Keratinocyte (primary cell): ENCODE measurements around the gene LYSMD2.

Experiments used
- CTCF ChIP-seq, 3 experiments: IDR thresholded peaks in 1 of 3; conservative IDR thresholded peaks in 1 of 3; optimal IDR thresholded peaks in 1 of 3; 2 replicates in 2 of 3; 3 replicates in 1 of 3; pipeline versions ENCODE3 to v1.5.1; 2011; ENCODE audit warnings: low read length in 3 of 3, mild to moderate bottlenecking in 3 of 3, moderate library complexity in 2 of 3, control low read depth in 1 of 3, inconsistent platforms in 1 of 3; ENCODE audit not compliant: insufficient read depth in 2 of 3; ENCODE audit errors: extremely low read depth in 1 of 3
- EZH2 ChIP-seq: IDR thresholded peaks from one replicate; pipeline ENCODE4 v1.6.1; 2012; ENCODE audit warnings: inconsistent platforms, mild to moderate bottlenecking, low read length, moderate library complexity

- no peak for TF ChIP-seq EZH2
- no peak for TF ChIP-seq CTCF (optimal IDR thresholded peaks at IDR 0.05 in 1 of 3, IDR thresholded peaks at IDR 0.05 in 1 of 3, conservative IDR thresholded peaks at IDR 0.05 in 1 of 3; ENCODE audit: extremely low read depth in 1 of 3, insufficient read depth in 2 of 3, low read length in 3 of 3)
These were observed 19.2 kb downstream of the LYSMD2 start for GRCh38 chr15:51718219-51718618.
